Measurements from ENCODE around the gene SERPINB6.
A peak's percentile ranks its signal among the peaks of the same experiment; 100 is the strongest.
"Not testable (repeated sequence)": the region's sequence is repeated elsewhere in the genome, so short reads cannot be mapped to it uniquely, and the experiment has no call there.

The SERPINB6 gene

DNA sequence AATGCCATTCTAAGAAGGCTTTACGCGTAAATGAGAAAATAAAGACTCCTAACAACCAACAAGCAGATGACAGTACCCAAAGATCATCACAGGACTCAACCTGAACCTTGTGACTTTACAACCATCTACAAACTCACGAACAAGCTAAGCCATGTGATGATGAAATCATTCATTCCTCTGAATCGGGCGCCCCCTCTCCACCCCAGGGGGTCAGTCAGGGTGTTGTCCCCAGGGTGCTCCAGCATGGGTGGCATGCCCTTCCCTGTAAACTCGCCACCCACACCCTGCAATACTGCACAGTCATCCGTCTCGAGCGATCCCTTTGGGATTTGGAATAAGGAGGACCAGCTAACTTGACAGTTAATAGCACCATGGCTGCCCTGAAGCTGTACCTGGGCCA is 12.6 kb downstream of the SERPINB6 start:
- DNase-seq (ENCODE audit: low spot score): no peak

DNA sequence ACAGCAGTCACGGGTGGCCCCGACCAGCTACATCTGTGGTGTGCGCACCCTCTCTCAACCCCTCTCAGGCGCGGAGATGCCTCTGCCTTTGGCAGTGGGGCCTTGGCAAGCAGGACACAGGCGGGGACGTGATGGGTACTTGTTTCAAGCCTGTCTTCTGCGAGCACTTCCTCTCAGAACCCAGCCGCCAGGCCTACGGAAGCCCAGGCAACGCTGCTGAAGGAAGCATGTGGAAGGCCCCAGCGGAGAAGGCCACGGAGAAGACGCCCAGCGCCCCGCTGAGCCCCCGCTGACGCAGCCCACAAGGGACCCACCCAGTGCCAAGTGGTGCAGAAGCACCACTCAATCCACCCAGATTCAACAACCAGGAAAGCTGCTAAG is 13.0 kb downstream of the SERPINB6 start:
- DNase-seq (ENCODE audit: low spot score): no peak

DNA sequence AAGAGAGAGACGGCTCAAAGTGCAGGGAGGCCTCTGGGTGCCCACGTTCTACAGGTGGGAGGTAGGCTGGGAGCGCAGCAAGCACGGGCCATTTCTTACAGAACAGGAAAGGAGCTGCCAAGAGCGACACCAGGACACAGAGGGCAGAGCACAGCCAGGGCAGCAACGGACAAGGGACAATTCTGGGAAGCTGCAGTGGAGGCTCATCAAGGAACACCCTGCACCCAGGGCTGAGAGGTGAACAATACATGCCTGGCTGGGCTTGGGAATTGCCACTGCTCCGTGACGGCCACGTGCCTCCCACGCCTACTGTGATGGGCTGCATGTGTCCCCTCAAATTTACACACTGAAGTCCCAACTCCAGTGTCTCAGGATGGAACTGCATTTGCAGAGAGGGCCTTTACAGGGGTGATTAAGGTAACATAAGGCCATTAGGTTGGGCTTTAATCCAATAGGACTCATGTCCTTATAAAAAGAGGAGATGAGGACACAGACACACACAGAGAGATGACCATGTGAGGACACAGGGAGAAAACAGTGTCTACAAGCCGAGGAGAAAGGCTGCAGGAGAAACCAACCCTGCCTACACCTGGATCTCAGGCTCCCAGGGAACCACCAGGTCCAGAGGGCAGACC is 13.6 kb downstream of the SERPINB6 start:
- no peak for DNase-seq (ENCODE audit: low spot score)

DNA sequence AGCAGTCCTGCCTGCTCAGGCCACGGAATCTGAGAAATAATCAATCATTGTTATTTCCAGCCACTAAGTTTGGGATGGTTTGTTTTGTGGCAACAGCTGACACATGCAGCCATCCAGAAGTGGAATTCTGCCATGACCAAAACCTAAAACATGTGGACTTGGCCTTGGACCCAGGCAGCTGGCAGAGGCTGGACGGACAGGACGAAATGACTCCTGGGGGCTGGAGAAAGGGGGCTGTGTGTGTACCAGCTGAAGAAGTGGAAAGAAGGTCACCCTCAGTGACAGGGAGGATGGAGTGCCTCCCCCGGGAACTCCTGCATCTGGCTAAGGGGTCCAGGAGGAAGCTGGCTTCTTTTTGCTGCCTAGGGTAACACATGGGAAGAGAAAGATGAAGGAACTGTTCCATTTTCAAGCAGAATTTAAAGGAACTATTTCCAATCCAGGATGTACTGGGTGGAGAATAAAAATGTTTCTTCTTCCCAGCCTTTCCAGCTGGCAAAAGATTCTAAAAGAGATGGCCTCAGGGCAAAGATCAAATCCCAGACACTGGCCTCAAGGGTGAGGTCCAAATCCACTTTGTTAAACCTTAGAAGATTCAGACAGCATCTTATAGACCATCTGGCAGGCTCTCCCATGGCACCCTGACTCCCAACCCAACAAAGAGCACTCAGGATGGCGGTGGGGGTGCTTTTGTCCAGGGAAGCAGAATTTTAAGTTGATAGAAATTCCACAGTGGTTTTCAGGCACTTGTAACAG is 14.3 kb downstream of the SERPINB6 start:
- no peak for DNase-seq (ENCODE audit: low spot score)

DNA sequence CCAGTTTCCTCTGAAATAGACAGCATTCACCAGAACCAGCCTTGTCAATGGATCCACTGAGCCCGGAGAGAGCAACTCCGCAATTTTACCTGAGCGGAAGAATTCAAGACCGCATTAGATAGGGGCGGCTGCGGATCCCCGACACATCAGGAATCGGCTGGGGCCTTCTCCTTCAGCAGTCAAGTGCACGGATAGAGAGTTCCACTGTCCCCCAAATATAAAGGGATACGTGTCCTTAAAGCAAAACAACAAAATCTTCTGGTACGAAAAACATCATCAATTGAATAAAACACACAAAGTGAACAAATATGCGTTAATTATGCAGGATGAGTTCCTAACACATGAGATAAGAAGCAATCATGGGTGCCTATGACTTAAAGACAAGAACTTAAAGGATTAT is 18.3 kb downstream of the SERPINB6 start:
- DNase-seq (ENCODE audit: low spot score): no peak

DNA sequence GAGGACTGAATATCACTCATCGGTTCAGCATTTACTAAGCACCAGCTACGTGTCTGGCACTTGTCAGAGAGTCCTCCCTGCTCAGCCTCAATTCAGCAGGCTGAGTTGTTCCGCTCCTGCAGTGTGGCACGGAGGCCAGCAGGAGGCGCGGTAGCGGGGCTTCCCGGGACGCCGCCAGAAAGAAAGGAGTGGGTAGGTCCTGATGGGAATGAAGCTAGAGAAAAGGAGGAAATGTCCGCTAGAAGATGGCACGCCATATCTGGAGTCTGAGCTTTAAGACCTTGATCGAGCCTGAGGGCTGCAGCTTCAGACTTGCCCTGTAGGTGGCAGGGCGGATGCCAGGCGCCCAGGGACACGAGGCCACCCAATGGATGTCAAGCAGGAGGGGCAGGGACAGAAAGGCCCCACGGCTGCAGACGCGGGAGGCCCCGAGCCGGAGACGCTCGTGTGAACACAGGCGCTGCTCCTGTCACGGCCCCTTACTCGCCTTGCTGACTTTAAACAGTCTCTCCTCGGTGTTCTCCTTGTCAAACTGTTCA is 18.7 kb downstream of the SERPINB6 start:
- peak; percentile 69 for DNase-seq (ENCODE audit: low spot score)

DNA sequence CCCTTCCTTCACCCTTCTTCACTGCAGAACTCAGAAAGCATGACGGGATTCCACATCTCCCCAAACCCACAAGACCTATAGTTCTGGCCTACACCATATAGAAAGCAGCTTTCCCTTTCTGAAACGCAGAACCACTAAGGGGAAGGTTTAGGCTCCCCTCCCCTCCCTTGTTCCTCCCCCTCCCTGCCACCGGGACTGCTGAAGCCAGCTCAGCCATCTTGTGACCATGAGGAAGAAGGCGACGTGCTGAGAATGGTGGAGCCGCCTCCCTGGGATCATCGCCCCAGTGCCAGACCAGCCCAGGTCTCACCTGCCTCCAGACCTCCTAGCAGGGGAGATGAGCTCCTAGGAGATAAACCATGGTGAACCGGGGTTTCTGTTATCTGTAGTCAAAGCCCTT is 19.6 kb downstream of the SERPINB6 start:
- DNase-seq (ENCODE audit: low spot score): no peak

DNA sequence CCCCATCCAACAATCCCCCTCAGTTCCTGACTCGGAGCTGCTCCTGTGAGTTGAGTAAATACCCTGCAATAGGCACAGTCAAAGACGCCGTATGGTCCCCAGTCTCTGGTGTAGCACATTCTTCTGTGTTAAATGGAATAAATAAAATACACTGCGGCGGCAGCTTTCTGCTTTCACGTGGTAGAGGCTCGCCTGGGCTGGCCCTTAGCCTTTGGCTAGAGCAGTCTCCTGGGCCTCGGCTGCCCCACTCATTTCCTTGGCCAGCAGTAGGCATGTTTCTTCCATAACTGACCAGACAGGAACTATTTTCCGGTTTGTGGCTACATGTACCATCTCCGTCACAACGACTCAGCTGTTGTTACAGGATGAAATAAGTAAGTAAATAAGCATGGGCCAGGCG is 20.7 kb downstream of the SERPINB6 start:
- DNase-seq (ENCODE audit: low spot score): no peak

DNA sequence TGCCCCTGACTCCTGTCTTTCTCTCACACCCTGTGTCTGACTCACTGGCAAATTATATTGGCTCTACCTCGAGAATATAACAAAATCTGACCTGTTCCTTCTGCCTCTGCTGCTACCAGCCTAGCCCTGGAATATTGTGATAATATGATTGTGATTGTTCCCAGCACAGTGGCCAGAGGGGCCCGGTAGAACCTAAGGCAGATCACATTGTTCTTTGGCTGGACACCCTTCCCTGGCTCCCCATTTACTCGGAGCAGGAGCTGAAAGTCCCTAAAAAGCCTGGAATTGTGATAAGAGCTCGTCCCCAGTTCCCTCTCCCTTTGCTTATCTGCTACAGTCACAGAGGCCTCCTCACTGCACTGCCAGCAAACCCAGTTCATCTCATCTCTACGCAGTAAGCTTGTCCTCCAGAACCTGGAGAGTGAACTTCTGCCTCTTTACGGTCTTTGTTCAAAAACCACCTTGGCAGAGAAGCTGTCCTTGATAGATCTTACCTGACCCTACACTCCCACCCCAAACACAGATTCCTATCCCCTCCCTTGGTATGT is 21.8 kb downstream of the SERPINB6 start:
- DNase-seq (ENCODE audit: low spot score): no peak

DNA sequence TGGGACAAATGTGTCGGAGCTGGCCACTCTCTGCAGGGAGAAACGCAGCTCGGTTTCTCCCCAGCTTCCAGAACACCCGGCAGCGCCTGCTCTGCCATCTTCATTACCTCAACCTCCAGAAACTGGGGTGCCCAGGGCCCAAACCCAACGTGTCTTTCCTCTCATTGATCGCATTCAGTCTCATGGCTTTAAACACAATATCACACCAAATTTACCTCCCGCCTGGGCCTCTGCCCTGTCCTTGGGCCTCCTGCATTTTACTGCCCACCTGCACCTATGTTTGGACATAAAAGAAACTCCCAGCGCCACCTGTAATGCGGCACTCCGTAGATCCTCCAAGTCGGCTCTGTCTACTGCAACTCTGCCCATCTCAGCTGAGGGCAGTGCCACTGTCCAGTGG is 22.2 kb downstream of the SERPINB6 start:
- DNase-seq (ENCODE audit: low spot score): no peak

DNA sequence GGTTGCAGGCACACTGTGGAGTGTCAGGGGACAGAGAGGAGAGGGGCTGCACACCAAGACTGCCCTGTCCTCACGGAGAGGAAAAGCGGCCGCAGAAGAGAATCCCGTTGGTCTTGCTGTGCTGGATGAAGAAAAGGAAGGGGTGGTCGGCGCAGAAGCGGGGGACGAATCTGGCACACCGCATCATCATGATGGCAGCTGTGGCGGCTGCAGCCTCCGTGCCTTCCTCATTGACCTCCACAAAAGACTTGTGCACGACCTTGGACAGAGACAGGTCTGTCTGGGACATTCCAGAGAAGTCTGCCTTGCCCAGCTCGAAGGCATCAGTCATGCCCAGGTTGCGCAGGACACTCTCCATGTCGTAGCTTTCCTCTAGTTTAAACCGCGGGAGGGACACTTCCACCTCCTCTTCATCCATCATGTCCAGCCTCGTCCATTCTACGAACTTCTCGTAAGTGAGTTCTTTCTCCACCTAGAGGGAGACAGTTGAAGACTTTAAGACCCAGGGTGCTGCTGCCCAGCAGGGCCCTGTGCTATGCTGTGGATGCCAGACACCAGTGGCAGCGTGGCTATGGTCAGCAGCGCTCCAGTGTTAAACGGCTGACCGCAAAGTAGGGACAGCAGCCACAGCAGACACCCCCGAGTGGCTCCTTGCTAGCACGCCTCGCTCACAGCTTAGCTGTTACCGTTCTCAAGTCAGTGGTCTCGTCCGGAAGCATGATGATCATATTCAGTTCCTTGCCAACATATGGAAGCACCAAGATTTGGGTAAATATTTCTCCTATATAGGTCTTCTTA is 22.9 kb downstream of the SERPINB6 start:
- no peak for DNase-seq (ENCODE audit: low spot score)

DNA sequence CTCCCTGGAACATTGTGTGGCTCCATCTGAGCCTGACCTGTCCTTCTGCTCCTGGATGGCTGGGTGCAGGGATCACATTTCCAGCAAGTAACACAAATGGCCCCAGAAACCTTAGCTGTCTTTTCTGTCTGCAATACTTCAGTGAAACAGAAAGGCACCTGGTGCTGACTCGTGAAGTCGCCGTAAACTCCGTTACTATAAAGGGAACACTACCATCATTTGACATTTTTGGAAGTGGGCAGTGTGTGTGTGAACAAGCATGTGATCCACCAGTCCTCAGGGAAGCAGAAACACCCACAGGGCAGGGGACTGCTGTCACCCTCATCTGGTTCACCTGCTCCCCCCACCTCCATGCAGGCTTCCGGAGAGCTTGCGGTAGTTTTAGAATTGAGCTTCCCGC is 23.9 kb downstream of the SERPINB6 start:
- no peak for DNase-seq (ENCODE audit: low spot score)

DNA sequence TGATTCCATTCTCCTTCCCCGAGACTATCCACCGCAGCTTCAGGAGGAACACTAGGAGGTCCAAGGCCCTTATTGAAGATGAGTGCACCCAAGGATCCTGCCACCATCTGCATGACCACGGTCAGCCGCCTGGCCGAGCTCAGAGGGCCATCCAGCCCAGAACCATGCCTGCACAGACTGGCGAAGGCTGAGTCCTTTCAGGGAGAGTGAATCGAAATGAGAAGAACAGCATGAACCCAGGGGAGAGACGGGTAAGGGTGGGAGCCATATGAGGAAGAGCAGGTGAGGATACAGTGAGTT is 26.3 kb downstream of the SERPINB6 start:
- no peak for DNase-seq (ENCODE audit: low spot score)

DNA sequence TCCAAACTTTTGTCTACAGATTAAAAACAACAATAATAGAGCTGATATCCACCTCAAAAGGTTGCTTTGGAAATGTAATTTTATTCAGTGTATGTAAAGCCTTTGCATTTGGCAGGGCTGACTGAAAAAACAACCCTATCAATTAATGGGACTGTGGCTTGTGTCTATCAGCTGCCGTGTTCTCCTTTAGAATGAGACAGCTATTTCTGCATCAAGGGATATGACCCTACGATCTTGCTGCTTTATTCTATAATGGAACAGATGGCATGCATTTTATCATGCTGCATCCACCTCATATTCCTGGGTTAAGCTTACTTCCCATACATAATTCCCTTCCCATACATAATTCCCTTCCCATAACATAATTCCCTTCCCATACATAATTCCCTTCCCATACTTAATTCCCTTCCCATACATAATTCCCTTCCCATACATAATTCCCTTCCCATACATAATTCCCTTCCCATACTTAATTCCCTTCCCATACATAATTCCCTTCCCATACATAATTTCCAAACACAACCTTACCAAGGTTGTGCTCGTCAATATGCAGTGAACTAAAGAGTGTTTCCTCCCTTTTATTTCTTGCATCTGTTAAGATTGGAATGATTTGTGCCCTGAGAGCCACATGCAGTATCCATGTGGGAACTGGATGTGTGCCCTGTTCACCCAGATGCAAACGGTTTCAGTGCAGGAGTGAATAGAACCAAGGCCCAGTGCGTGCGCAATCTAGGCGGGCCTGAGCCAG is 26.8 kb downstream of the SERPINB6 start:
- DNase-seq (ENCODE audit: low spot score): no peak

DNA sequence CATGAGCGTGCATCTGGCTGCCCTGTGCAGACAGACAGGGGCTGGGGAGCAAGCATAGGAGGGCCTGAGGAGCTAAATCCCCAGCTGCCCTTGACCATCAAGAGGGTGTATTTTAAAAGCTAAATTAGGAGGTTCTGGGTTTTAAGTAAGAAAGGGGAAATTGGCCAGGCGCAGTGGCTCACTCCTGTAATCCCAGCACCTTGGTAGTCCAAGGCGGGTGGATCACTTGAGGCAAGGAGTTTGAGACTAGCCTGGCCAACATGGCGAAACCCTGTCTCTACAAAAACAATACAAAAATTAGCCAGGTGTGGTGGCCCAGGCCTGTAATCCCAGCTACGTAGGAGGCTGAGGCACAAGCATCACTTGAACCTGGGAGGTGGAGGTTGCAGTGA is 27.8 kb downstream of the SERPINB6 start:
- no peak for DNase-seq (ENCODE audit: low spot score)

DNA sequence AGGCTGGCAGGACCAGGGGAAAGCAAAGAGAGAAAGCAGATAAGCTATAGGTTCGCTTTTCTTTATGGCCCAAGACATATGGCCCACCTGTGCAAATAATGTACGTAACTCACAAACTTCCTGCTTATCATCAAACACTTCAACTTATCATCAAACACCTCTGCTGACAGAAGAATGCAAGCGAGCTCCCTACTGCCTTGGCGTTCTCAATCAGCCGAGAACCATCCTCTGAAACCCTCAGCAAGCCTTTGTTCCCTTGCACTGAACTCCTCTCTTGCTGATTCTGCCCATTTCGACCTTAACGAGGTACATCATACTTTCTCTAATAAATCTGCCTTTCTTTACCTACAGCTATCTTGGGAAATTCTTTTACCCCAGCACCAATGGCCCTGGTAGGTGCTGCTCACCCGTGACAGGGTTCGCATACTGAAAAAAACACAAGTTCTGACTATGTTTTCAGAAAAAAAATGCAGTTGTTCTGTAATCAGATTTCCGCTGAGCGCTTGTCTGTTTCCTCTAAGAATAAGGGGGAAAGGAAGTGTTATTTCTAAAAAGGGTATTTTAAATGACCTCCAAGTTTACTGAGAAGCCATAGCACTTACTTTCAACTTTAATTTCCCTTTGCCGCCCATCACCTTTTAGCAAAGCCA is 28.3 kb downstream of the SERPINB6 start:
- peak; percentile 23 for DNase-seq (ENCODE audit: low spot score)

DNA sequence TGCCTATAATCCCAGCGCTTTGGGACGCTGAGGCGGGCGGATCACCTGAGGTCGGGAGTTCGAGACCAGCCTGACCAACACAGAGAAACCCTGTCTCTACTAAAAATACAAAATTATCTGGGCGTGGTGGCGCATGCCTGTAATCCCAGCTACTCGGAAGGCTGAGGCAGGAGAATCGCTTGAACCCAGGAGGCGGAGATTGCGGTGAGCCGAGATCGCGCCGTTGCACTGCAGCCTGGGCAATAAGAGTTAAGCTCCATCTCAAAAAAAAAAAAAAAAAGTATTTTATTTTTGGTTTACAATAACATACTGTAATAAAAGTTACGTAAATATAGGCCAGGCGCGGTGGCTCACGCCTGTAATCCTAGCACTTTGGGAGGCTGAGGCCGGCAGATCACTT is 29.3 kb downstream of the SERPINB6 start:
- not testable (repeated sequence) for DNase-seq (ENCODE audit: low spot score)

DNA sequence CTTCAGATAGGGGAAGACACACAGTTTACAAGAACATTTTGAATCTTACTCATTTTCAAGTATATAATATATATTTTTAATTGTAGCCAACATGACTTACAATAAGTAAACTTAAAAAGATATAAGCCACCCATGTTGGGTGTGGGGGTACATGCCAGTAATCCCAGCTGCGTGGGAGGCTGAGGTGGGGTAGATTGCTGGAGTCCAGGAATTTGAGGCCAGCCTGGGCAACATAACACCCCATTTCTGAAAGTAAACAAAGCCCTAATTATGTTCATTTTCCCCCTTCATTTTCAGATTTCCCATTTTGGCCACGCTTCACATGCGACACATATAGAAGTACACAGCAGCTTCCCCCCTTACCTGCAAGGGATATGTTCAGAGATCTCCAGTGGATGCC is 30.5 kb downstream of the SERPINB6 start:
- no peak for DNase-seq (ENCODE audit: low spot score)

DNA sequence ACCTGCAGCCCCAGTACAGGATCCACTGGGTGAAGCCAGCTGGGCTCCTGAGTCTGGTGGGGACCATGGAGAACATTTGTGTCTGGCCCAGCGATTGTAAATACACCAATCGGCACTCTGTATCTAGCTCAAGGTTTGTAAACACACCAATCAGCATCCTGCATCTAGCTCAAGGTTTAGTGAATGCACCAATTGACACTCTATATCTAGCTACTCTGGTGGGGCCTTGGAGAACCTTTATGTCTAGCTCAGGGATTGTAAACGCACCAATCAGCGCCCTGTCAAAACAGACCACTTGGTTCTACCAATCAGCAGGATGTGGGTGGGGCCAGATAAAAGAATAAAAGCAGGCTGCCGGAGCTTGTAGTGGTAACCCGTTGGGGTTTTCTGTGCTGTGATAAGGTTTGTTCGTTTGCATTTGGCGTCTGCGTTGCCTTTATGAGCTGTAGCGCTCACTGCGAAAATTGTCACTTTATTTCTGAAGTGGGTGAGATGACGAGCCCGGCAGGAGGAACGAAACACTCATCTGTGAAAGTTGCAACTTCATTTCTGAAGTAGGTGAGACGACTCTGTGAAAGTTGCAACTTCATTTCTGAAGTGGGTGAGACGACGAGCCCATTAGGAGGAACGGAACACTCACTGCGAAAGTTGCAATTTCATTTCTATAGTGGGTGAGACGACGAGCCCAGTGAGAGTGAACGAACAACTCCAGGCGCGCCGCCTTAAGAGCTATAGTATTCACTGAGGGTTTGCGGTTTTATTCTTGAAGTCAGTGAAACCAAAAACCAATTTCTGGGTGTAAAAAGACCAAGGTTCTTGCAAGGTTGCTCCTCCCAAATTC is 31.1 kb downstream of the SERPINB6 start:
- peak; percentile 91 for DNase-seq (ENCODE audit: low spot score)

DNA sequence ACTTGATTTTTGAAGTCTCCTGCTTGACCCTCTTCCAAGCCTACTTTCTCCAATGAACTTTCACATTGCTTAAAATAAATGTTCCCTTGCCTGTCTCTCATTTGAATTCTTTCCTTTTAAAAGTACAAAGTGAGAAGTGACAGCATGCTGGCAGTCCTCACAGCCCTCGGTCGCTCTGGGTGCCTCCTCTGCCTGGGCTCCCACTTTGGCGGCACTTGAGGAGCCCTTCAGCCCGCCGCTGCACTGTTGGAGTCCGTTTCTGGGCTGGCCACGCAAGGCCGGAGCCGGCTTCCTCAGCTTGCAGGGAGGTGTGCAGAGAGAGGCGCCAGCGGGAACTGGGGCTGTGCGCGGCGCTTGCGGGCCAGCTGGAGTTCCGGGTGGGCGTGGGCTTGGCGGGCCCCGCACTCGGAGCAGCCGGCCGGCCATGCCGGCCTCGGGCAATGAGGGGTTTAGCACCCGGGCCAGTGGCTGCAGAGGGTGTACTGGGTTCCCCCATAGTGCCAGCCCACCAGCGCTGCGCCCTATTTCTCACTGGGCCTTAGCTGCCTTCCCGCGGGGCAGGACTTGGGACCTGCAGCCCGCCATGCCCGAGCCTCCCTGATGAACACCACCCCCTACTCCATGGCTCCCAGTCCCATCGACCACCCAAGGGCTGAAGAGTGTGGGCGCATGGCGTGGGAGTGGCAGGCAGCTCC is 31.9 kb downstream of the SERPINB6 start:
- no peak for DNase-seq (ENCODE audit: low spot score)
